IPS-15b (cell line): ENCODE results near the gene CDH16.

Experiments
- H3K27me3 ChIP-seq: one replicate; pipeline ENCODE4 v1.6.1; 2013; ENCODE audit warnings: low read length; ENCODE audit not compliant: control insufficient read depth, insufficient read depth
- H3K36me3 ChIP-seq: one replicate; pipeline ENCODE4 v1.6.1; 2013; ENCODE audit warnings: low read length; ENCODE audit not compliant: control insufficient read depth, insufficient read depth
- H3K4me1 ChIP-seq: one replicate; pipeline ENCODE4 v1.6.1; 2013; ENCODE audit warnings: mild to moderate bottlenecking, low read length; ENCODE audit not compliant: control insufficient read depth, insufficient read depth
- H3K4me3 ChIP-seq: one replicate; pipeline ENCODE4 v1.5.1; 2013; ENCODE audit warnings: low read depth, low read length
- H3K9ac ChIP-seq: one replicate; pipeline ENCODE4 v1.6.1; 2013; ENCODE audit warnings: low read depth, mild to moderate bottlenecking, low read length
- H3K9me3 ChIP-seq: one replicate; pipeline ENCODE4 v1.6.1; 2013; ENCODE audit warnings: mild to moderate bottlenecking, low read length; ENCODE audit not compliant: control insufficient read depth, insufficient read depth

CDH16 gene

GRCh38 chr16:66924527-66925321 is 6.0 kb upstream of the CDH16 start:
- peaks cover 42% of the 10 kb centered on the region for H3K27me3 ChIP-seq

GRCh38 chr16:66923866-66924265 is 5.2 kb upstream of the CDH16 start:
- H3K9ac ChIP-seq = no peak overlapping the region
- peaks cover 42% of the 10 kb centered on the region for H3K27me3 ChIP-seq
- H3K4me3 ChIP-seq = no peak overlapping the region
- H3K36me3 ChIP-seq = no peaks in the 10 kb centered on the region
- no peaks in the 10 kb centered on the region for H3K9me3 ChIP-seq
- H3K4me1 ChIP-seq = peaks cover 4% of the 10 kb centered on the region

More at GRCh38 chr16:66924527-66925321, 6.0 kb upstream of the CDH16 start:
- Histone ChIP-seq H3K4me3 (peak overlapping the region; percentile 54), H3K4me1 (peaks cover 4% of the 10 kb centered on the region), H3K9ac (no peak overlapping the region), H3K36me3 (no peaks in the 10 kb centered on the region), H3K9me3 (no peaks in the 10 kb centered on the region)

GRCh38 chr16:66923247-66923731 is 4.6 kb upstream of the CDH16 start:
- Histone ChIP-seq H3K9ac (no peak overlapping the region), H3K4me1 (peaks cover 4% of the 10 kb centered on the region), H3K4me3 (no peak overlapping the region), H3K27me3 (peaks cover 42% of the 10 kb centered on the region), H3K9me3 (no peaks in the 10 kb centered on the region), H3K36me3 (no peaks in the 10 kb centered on the region)

GRCh38 chr16:66921729-66922450 is 3.2 kb upstream of the CDH16 start:
- no peak overlapping the region for H3K9ac ChIP-seq
- peaks cover 35% of the 10 kb centered on the region for H3K27me3 ChIP-seq

GRCh38 chr16:66920924-66921680 is 2.4 kb upstream of the CDH16 start:
- Histone ChIP-seq H3K4me3 (no peak overlapping the region), H3K9ac (no peak overlapping the region), H3K9me3 (no peaks in the 10 kb centered on the region), H3K27me3 (peaks cover 27% of the 10 kb centered on the region), H3K4me1 (peaks cover 3% of the 10 kb centered on the region), H3K36me3 (no peaks in the 10 kb centered on the region)

More at GRCh38 chr16:66921729-66922450, 3.2 kb upstream of the CDH16 start:
- H3K4me1 ChIP-seq = peaks cover 3% of the 10 kb centered on the region
- H3K4me3 ChIP-seq = no peak overlapping the region
- no peaks in the 10 kb centered on the region for H3K9me3 ChIP-seq
- H3K36me3 ChIP-seq = no peaks in the 10 kb centered on the region

GRCh38 chr16:66920299-66920590 is 1.6 kb upstream of the CDH16 start:
- H3K9ac ChIP-seq = no peak overlapping the region
- H3K36me3 ChIP-seq = no peaks in the 10 kb centered on the region
- no peak overlapping the region for H3K4me3 ChIP-seq
- H3K27me3 ChIP-seq = peaks cover 19% of the 10 kb centered on the region
- no peaks in the 10 kb centered on the region for H3K4me1 ChIP-seq
- H3K9me3 ChIP-seq = no peaks in the 10 kb centered on the region

GRCh38 chr16:66919569-66920298 is 1.0 kb upstream of the CDH16 start:
- Histone ChIP-seq H3K9ac (no peak overlapping the region), H3K4me1 (no peaks in the 10 kb centered on the region), H3K27me3 (peaks cover 16% of the 10 kb centered on the region)

GRCh38 chr16:66918355-66918754 is 330 bp downstream of the CDH16 start:
- H3K9ac ChIP-seq = no peak overlapping the region
- H3K4me1 ChIP-seq = no peaks in the 10 kb centered on the region
- H3K36me3 ChIP-seq = no peaks in the 10 kb centered on the region
- H3K4me3 ChIP-seq = no peak overlapping the region
- H3K27me3 ChIP-seq = peaks cover 2% of the 10 kb centered on the region
- no peaks in the 10 kb centered on the region for H3K9me3 ChIP-seq

More at GRCh38 chr16:66919569-66920298, 1.0 kb upstream of the CDH16 start:
- H3K4me3 ChIP-seq = no peak overlapping the region
- H3K36me3 ChIP-seq = no peaks in the 10 kb centered on the region
- H3K9me3 ChIP-seq = no peaks in the 10 kb centered on the region

GRCh38 chr16:66917741-66918140 is 944 bp downstream of the CDH16 start:
- H3K9ac ChIP-seq = no peak overlapping the region
- no peaks in the 10 kb centered on the region for H3K9me3 ChIP-seq
- H3K4me3 ChIP-seq = no peak overlapping the region
- H3K4me1 ChIP-seq = no peaks in the 10 kb centered on the region
- H3K36me3 ChIP-seq = no peaks in the 10 kb centered on the region
- no peaks in the 10 kb centered on the region for H3K27me3 ChIP-seq

GRCh38 chr16:66916518-66916917 is 2.2 kb downstream of the CDH16 start:
- no peak overlapping the region for H3K4me3 ChIP-seq
- H3K9ac ChIP-seq = no peak overlapping the region
- H3K4me1 ChIP-seq = no peaks in the 10 kb centered on the region
- H3K9me3 ChIP-seq = no peaks in the 10 kb centered on the region
- no peaks in the 10 kb centered on the region for H3K36me3 ChIP-seq
- no peaks in the 10 kb centered on the region for H3K27me3 ChIP-seq

GRCh38 chr16:66915041-66915440 is 3.6 kb downstream of the CDH16 start:
- no peaks in the 10 kb centered on the region for H3K9me3 ChIP-seq
- no peak overlapping the region for H3K4me3 ChIP-seq
- no peaks in the 10 kb centered on the region for H3K4me1 ChIP-seq
- no peaks in the 10 kb centered on the region for H3K36me3 ChIP-seq
- no peak overlapping the region for H3K9ac ChIP-seq
- H3K27me3 ChIP-seq = no peaks in the 10 kb centered on the region
